GM12865 (cell line): ENCODE data around the gene NDUFS8.

Experiments
- DNase-seq: peaks from one replicate; pipeline ENCODE4 v3.0.0; 2010; ENCODE audit warnings: low read depth
- H3K4me3 ChIP-seq: 2 replicates; pipeline ENCODE4 v1.5.1; 2011; ENCODE audit warnings: mild to moderate bottlenecking, low read depth, low read length, control low read depth
- TF ChIP-seq, protein P1 (sequence below): IDR thresholded peaks from 2 replicates; pipeline ENCODE4 v1.5.1; 2011; ENCODE audit warnings: low read length, control low read depth, low read depth, inconsistent platforms; ENCODE audit not compliant: insufficient read depth; ENCODE audit errors: missing control alignments

NDUFS8 gene

DNA sequence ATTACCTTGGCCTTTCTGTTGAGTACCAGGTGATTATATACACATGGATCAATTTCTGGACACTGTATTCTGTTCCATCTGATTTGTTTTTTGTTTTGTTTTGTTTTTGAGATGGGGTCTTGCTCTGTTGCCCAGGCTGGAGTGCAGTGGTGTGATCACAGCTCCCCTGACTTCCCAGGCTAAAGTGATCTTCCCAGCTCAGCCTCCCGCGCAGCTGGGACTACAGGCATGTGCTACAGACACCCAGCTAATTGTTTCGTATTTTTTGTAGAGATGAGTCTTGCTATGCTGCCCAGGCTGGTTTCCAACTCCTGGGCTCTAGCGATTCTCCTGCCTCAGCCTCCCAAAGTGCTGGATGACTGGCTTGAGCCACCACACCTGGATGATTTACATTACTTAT is 27.3 kb downstream of the NDUFS8 start:
- no peak overlapping the region for H3K4me3 ChIP-seq
- TF ChIP-seq, protein P1, sequence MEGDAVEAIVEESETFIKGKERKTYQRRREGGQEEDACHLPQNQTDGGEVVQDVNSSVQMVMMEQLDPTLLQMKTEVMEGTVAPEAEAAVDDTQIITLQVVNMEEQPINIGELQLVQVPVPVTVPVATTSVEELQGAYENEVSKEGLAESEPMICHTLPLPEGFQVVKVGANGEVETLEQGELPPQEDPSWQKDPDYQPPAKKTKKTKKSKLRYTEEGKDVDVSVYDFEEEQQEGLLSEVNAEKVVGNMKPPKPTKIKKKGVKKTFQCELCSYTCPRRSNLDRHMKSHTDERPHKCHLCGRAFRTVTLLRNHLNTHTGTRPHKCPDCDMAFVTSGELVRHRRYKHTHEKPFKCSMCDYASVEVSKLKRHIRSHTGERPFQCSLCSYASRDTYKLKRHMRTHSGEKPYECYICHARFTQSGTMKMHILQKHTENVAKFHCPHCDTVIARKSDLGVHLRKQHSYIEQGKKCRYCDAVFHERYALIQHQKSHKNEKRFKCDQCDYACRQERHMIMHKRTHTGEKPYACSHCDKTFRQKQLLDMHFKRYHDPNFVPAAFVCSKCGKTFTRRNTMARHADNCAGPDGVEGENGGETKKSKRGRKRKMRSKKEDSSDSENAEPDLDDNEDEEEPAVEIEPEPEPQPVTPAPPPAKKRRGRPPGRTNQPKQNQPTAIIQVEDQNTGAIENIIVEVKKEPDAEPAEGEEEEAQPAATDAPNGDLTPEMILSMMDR = no peak
- no peak for DNase-seq

DNA sequence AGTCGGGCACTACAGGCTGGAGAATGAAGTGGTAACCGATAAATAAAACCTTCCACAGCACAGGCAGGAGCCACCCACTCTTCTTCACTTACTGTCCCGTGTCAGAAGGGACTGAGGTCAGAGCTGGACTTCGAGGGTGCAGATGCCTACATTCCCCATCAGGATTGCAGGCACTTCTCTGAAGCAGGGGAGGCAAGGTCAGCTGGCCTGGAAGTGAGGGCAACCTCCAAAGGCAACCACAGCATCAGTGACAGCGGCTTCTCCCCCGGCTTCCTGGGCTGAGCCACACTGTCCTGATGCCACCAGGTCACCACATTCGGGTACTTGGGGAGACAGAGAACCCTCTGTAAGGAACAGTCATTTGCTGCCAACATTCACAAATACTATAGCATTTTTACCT is 31.0 kb downstream of the NDUFS8 start:
- no peak for DNase-seq
- TF ChIP-seq, protein P1 = no peak
- no peak overlapping the region for H3K4me3 ChIP-seq

DNA sequence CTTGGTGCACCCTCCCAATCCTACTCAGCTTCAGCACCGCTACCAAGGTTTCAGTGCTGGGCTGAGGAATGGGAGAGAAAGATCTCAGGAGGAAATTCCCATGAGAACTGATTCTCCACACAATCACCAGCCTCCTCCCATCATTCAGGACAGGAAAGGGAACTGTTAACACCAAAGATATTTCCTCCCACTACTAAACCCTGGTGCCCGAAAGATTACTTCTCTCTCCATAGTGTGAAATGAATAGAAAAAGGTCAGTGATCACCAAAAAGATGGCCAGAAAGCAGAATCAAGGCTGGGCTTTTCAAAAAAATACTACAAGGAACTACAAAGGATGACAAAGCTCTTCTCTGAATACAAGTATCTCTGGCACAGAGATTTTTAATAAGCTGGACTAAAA is 34.4 kb downstream of the NDUFS8 start:
- H3K4me3 ChIP-seq = no peak overlapping the region
- DNase-seq = no peak
- TF ChIP-seq, protein P1 = no peak

DNA sequence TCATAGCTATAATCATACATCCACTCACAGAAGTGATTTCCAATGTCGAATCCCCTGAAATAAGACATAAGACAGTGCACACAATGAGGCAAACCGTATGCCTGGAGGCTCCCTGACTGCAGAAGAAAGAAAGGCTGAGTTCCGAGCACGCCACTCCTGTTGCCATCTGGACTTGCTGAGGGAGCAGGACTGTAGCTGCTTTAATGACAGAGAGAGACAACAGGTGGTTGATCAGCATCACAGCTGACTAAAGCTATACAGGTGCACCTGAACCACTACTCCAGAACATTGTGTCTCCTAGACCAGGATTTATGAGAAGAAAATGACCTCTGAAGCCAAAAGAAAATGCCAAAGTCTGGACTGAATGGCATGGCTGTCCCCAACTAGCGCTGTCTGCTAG is 35.4 kb downstream of the NDUFS8 start:
- TF ChIP-seq, protein P1 = no peak
- no peak overlapping the region for H3K4me3 ChIP-seq
- DNase-seq = no peak

DNA sequence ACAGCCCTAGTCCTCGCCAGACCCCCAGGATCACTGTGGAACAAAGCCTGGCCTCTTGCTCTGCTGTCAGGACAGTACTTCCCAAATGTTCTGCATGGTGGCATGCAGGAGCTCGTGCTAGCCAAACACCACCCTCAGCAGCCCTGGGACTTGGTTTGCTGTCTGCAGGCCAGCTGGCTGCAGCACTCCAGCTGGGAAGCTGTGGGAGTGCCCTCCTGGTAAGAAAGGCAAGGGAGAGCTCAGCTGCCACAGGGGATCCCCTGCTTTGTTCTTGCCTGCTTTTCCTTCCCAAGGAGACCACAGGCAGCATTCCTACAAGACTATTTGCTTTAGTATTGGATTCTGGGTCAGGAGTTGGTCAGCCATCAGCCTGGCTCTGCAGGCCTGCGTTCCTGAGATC is 36.3 kb downstream of the NDUFS8 start:
- DNase-seq = no peak
- TF ChIP-seq, protein P1 = no peak
- no peak overlapping the region for H3K4me3 ChIP-seq

DNA sequence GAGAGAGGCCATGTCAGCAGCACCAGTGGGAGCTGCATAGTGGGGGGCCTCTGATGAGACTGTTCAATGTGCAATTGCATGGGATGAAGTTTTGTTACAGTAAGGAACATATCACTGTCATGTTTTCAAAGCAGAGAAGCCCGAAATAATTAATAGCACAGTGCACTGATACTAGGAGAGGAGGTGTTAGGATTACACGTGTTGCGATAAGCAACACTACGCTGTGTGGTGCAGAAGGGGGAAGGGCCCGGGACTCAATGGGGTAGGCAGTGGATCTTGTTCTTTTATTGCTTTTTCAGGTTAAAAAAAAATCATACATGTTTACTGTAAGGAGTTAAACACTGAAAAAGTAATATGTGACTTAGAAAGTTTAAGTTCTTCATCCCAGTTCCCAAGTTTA is 37.5 kb downstream of the NDUFS8 start:
- TF ChIP-seq, protein P1 = no peak
- DNase-seq = no peak
- H3K4me3 ChIP-seq = no peak overlapping the region

DNA sequence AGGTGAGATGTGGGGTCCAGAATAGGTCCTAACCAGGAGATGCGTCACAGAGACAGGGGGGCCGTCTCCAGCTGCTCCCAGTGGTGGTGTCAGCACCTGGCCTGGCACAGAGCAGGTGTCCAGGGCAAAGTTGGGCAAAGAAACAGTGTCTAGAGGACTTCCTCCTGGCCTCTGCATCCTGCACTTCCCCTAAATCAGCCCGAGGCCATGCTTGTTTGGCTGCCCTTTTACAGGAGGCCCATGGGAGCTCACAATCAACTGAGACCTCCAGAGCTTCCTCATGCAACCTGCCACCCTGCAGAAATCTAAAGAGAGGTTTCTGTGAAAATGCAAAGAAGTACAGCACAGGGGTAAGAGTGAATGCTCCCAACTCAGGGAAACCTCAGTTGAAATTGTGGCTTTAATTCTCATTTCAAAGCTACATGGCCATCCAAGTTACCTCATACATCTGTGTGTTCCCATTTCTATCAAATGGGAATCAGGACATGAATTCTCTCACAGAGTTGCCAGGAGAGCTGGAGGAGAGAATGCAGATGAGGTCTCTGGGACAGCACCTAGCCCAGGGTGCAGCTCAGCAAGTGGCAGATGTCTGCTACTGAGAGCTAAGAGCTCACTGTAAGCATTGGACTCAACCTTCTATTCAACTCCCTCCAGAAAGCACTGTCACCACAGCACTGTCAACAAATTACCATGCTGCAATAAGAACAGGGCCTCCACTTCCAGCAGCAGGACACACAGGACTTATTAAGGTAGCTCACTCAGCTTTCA is 41.0 kb downstream of the NDUFS8 start:
- TF ChIP-seq, protein P1 = no peak
- DNase-seq = no peak
- no peak overlapping the region for H3K4me3 ChIP-seq
